Measurements from ENCODE around the gene PNPLA7. TPM values are rescaled to one million over a fixed set of nuclear protein-coding genes. Genes with fewer than 3 reads are reported as not detected.

The PNPLA7 gene
- polyA plus RNA-seq, 1 donor from 2014 or later = 2.7 TPM

DNA sequence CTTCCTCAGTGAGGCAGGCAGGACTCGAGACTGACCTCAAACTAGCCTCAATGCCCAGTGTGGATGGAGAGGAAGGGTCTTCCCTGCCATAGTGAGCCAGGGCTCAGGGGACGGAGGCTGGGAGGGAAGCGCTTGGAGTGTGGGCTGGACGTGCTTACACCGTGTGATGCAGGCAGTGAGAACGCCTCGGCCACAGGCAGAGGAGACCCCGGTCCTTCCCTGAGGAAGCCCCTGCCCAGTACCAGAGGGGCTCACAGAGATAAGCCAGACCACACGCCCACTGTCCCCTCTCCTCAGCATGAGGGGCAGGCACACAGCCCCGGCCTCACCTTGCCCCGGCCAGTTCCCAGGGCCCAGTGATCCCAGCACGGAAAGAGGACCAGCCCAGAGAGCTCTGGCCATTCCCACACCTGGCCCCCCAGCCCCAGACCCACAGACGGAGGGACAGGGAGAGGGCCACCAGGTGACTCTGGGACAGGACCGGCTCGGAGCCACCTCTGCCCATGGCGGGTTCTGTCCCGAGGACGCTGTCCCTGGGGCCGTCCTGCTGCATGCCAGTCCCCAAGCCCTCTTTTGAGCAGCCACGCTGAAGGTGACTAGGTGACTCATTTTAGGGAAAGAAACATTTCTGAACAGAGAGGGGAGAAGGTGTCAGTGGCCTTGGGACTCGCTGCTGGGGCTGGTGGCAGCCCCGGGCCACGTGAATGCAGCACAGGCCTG, 85.0 kb downstream of the PNPLA7 start:
- Mint-ChIP-seq H3K36me3 (no peaks in the 10 kb centered on the region), H3K27ac (peak overlapping the region in 1 of 3 donors; percentile 57), H3K4me1 (peaks cover 0 to 4% (median 2%) of the 10 kb centered on the region in 3 donors), H3K27me3 (no peaks in the 10 kb centered on the region), H3K4me3 (no peak overlapping the region), H3K9me3 (no peaks in the 10 kb centered on the region)

DNA sequence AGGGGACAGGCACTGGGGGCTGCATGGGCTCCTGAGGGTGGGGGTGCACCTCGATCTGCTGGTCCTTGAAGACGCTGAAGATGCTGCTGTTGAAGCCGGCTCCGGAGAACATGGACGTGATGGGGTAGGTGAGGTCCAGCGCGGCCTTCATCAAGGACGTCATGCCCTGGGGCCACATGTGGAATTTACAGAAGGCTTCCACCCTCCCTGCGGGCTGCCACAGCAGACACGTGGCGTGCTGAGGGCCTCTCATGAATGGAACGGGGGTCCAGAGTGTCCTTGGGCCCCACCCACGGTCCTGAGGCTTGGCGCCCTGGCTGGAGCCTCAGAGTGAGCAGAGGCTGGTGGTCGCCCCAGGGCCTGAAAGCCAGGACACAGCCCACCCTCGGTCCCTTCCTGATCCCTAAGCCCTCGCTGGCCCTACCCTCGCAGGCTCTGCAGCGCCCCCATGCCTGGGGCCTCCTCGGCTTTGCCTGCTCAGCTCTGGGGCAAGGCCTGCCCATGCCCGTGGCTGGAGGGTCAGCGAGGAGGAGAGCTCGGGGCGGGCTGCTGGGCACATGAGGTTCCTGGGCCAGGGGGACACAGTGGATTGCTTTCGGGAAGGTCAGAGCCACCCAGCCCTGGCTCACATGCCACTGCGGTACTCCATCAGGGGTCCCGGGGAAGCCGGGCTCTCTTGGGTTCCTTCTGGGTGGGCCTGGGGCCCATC, 85.8 kb downstream of the PNPLA7 start:
- Mint-ChIP-seq H3K9me3 (no peaks in the 10 kb centered on the region), H3K4me1 (peaks cover 0 to 6% (median 2%) of the 10 kb centered on the region in 3 donors), H3K4me3 (no peak overlapping the region), H3K27me3 (no peaks in the 10 kb centered on the region), H3K36me3 (no peaks in the 10 kb centered on the region), H3K27ac (peak overlapping the region in 1 of 3 donors; percentile 78)

DNA sequence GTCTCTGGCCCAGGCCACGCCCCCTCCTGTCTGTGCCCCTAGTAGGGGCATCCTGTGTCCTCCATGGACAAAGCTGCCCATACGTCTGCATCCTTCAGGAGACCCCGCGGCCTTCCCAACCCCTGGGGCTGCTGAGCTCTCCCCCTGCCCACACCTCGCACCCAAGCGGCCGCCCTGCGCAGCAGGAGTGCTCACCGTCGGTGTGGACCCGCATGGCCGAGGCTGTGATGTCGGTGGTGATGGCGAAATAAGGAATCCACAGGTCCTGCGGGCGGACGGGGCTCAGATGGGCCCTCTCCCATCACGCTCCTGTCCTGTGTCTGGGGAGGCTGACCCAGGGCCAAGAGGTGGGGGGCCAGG, 86.3 kb downstream of the PNPLA7 start:
- Mint-ChIP-seq H3K36me3 (no peaks in the 10 kb centered on the region), H3K27ac (peak overlapping the region in 1 of 3 donors; percentile 78), H3K4me3 (peak overlapping the region in 1 of 4 donors; percentile 22), H3K9me3 (no peaks in the 10 kb centered on the region), H3K4me1 (peaks cover 0 to 4% (median 2%) of the 10 kb centered on the region in 3 donors), H3K27me3 (no peaks in the 10 kb centered on the region)

DNA sequence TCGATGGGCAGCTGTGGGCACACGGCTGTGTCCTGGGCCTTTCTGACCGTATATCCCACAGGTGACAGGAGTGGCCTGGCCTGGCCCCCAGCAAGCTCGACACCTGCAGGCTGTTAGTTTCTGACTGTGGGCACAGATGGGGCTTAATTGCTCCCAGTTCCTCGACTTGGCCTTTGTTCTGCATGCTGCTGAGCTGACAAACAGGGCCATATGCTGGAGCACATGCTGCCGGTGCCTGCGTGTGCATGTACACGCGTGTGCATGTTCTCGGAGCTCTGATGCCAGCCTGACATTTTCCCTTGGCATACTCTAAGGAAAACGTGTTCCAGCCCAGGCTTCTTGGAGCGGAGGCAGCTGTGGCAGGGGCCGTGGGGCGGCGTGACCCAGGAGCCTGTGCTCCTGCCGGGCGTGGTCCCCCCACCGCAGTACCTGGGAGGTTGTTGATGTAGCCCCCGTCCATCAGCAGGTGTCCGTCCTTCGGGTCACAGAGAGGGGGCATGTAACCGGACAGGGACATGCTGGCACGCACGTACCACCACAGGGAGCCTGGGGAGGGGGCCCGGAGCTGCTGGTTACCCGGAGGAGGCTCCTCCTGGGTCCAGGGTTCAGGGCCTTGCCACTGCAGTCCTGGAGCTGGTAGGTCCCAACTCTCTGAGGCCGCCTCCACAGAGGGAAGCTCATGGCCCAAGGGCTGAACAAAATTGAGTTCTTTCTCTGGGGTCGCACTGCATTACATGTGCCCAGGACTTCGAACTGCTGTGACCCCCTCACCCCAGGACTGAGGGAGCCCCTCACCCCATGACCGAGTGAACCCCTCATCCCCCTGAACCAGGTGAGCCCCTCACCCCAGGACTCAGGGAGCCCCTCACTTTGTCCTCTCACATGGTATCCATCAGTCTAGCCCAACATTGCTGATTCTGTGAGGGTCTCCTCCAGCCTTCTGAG, 86.9 kb downstream of the PNPLA7 start:
- Mint-ChIP-seq H3K27ac (peak overlapping the region in 2 of 3 donors; percentile 27 to 71), H3K36me3 (no peaks in the 10 kb centered on the region), H3K4me1 (peaks cover 0 to 4% (median 2%) of the 10 kb centered on the region in 3 donors), H3K9me3 (no peaks in the 10 kb centered on the region), H3K4me3 (peak overlapping the region in 2 of 4 donors; percentile 63 to 71), H3K27me3 (no peaks in the 10 kb centered on the region)

DNA sequence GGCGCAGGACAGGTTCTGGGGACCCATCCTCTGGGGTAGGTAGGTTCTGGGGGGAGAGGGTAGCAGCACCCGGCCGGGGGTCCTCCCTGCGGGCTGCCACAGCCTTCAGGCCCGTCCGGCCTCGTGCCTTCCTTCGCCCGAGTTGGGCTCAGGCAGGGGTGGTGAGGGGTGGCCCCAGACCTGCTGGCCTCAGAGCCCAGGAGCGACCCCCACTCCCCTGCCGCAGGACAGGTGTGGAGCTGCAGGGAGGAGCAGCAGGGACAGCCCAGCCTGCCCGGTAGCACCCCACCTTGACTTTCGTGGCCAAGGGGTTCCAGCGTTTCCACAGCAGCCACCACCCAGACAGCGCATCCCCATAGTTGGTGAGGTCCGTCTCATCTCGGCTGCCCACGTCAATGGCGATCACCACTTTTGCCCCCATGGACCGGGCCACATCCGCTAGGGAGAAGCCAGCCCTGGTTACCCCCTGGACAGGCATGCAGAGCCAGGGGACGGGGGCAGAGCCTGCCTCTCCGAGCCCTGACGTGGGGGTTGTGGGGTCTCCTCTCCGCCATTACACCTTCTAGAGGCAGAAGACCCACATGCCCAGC, 87.7 kb downstream of the PNPLA7 start:
- Mint-ChIP-seq H3K4me1 (peaks cover 0 to 4% (median 2%) of the 10 kb centered on the region in 3 donors), H3K27ac (peak overlapping the region; percentile 84 to 96 (median 90)), H3K4me3 (peak overlapping the region in 2 of 4 donors; percentile 76 to 82), H3K27me3 (no peaks in the 10 kb centered on the region), H3K36me3 (no peaks in the 10 kb centered on the region), H3K9me3 (no peaks in the 10 kb centered on the region)

DNA sequence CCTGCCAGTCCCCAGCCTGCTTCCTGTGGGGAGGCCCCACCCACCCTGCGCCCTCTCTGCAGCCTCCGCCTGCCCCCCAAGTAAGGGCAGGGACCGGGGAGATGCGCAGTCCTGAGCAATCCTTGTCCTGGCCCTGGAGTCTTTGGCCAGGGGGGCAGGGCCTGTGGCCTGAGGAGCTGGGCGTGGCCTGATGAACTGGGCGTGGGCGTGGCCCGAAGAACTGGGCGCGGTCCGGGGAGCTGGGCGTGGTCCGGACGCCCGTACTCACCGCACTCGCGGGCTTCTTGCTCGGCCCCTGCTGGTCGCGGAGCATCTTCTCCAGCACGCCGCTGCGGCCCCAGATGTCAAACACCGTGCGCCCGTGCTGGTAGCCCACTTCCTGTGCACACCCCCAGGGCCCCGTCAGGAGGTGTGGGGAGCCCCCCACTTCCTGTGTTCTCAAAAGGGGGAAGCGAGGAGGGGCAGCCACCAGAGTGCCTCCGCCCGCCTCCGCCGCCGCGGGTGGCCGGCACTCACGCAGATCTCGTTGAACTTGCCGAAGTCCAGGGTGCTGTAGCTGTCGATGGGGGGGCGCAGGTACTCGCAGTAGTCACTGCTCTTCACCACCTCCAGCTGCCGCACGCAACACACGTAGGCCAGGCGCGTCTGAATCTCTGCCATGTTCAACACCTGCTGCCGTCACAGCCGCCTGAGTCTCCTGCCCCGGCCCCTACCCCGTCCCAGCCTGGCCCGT, 88.4 kb downstream of the PNPLA7 start:
- Mint-ChIP-seq H3K27ac (peak overlapping the region; percentile 84 to 96 (median 90)), H3K9me3 (no peaks in the 10 kb centered on the region), H3K4me1 (peaks cover 0 to 4% (median 2%) of the 10 kb centered on the region in 3 donors), H3K4me3 (peak overlapping the region; percentile 75 to 87 (median 79)), H3K36me3 (no peaks in the 10 kb centered on the region), H3K27me3 (no peaks in the 10 kb centered on the region)

DNA sequence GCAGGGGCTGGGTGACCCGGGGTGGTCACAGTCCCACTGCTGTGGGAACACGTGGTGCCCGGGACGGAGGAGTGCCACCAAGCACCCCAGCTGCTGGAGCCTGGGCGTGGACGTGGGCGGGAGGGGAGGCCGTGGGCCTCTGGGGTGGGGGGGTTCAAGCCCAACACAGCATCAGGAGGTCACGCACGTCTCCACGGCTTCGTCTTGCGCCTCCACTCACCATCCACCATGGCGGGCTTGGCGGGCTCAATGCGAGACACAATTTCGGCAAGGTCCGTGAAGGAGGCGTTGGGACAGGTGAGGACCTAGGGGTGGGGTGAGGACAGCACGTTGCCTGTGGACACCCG, 88.9 kb downstream of the PNPLA7 start:
- peaks cover 0 to 4% (median 2%) of the 10 kb centered on the region in 3 donors for H3K4me1 Mint-ChIP-seq
- peak overlapping the region in 2 of 4 donors; percentile 41 to 76 for H3K4me3 Mint-ChIP-seq
- no peaks in the 10 kb centered on the region for H3K9me3 Mint-ChIP-seq
- H3K36me3 Mint-ChIP-seq = no peaks in the 10 kb centered on the region
- no peaks in the 10 kb centered on the region for H3K27me3 Mint-ChIP-seq
- H3K27ac Mint-ChIP-seq = peak overlapping the region; percentile 39 to 90 (median 59)

DNA sequence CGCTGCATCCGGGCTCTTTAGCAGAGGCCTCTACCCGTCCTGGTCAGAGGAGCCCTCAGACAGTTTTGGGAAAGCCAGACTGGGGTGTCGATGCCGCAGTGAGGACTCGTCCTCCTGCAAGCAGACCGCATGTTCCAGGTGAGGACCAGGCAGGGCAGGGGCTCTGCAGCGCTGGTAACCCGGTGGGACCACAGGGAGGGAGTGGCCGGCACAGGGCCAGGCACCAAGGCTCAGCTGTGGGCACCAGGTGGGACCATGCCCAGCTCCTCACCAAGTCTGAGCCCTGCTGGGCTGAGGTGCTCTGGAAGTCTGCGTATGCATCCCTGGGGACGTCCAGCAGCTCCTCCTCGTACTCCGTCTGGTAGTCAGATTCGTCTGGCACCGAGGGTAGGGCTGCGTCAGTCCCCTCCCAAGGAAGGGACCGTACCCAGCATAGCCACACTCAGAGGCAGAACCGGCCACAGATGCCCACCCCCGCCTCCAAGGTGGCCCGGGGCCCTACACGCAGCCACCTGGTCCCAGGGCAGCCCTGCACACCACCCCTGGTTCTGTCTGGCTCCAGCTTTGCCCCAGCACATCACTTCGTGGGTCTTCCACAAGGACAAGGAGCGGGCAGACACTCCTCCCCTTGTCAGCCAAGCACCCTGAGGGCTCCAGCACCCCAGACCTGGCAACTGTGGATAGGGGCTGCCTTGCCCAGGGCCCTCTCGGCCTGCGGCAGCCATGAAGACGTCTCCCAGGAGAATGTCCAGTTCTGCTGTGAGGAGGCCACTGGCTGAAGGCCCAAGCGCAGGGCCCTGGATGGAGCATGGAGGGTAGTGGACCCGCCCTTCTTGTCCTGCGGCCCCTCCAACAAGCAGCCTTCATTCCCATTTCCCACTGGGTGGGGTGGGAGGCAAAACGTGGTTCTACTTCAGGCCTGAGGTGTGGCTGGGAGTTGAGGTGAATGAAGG, 89.6 kb downstream of the PNPLA7 start:
- peaks cover 0 to 4% (median 2%) of the 10 kb centered on the region in 3 donors for H3K4me1 Mint-ChIP-seq
- peak overlapping the region; percentile 39 to 85 (median 59) for H3K27ac Mint-ChIP-seq
- H3K36me3 Mint-ChIP-seq = no peaks in the 10 kb centered on the region
- no peaks in the 10 kb centered on the region for H3K27me3 Mint-ChIP-seq
- no peaks in the 10 kb centered on the region for H3K9me3 Mint-ChIP-seq
- peak overlapping the region in 3 of 4 donors; percentile 28 to 41 (median 38) for H3K4me3 Mint-ChIP-seq

DNA sequence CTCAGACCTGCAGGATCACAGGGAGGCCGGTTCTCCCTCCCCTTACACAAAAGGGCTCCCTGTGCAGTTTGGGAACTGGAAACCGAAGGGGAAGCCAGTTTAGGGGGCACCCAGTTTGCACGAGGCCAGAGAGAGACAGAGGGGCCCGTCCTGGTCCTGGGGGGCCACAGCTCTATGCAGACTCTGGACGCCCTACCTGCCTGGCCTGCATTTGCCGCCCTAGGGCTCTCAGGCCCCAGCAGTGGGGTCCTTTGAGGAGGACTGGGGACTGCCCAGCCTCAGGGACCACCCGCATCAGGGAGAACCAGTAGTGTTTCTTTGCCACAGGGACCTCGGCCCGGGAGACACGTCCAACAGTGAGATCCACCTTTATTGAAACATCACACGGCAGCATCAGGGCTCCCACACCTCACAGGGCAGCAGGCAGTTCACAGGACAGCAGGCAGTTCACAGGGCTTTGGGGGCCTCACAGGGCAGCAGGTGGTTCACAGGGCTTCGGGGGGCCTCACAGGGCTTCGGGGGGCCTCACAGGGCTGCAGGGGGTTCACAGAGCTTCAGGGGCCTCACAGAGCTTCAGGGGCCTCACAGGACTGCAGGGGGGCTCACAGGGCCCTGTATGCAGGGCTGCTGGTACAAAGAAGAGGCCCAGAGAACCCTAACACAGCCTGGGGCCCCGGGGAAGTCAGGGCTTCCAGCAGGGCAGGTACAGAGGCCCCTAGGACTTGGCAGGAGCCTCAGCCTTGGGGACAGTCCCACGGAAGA, 90.4 kb downstream of the PNPLA7 start:
- Mint-ChIP-seq H3K27ac (peak overlapping the region in 2 of 3 donors; percentile 59 to 85), H3K4me1 (peaks cover 0 to 4% (median 2%) of the 10 kb centered on the region in 3 donors), H3K36me3 (no peaks in the 10 kb centered on the region), H3K9me3 (no peaks in the 10 kb centered on the region), H3K4me3 (peak overlapping the region; percentile 38 to 87 (median 69)), H3K27me3 (no peaks in the 10 kb centered on the region)

DNA sequence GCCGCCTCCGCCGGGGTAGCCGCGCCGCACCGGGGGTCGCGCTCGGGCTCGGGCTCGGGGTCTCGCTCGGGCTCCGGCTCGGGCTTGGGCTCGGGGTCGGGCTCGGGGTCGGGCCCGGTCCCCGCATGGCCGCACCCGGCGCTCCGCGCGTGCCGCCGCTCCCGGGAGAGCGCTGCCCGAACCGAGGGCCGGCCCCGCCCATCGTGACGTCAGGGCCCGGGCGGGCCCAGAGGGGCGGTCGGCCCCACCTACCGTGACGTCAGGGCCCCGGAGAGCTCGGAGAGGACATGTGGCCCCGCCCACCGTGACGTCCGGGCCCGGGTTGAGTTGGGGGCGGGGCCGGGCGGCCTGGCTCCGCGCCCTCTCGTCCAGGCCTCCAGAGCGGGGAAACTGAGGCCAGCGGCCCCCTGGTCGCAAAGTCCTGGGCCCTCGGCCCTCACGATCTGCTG, 91.0 kb downstream of the PNPLA7 start, which contains the start of gene NSMF:
Gene NSMF (minus strand): TSS at position 183 of the 449 bp plus-strand sequence. CDS start 232 bp downstream, outside the sequence.
- H3K4me3 Mint-ChIP-seq = peak within 1 kb of the TSS; percentile 38 to 87 (median 69)
- no peaks in the 10 kb centered on the region for H3K9me3 Mint-ChIP-seq
- no peaks in the 10 kb centered on the region for H3K27me3 Mint-ChIP-seq
- H3K4me1 Mint-ChIP-seq = peaks cover 0 to 7% (median 2%) of the 10 kb centered on the region in 3 donors
- H3K27ac Mint-ChIP-seq = peak within 1 kb of the TSS in 2 of 3 donors; percentile 59 to 85
- no peaks in the 10 kb centered on the region for H3K36me3 Mint-ChIP-seq

DNA sequence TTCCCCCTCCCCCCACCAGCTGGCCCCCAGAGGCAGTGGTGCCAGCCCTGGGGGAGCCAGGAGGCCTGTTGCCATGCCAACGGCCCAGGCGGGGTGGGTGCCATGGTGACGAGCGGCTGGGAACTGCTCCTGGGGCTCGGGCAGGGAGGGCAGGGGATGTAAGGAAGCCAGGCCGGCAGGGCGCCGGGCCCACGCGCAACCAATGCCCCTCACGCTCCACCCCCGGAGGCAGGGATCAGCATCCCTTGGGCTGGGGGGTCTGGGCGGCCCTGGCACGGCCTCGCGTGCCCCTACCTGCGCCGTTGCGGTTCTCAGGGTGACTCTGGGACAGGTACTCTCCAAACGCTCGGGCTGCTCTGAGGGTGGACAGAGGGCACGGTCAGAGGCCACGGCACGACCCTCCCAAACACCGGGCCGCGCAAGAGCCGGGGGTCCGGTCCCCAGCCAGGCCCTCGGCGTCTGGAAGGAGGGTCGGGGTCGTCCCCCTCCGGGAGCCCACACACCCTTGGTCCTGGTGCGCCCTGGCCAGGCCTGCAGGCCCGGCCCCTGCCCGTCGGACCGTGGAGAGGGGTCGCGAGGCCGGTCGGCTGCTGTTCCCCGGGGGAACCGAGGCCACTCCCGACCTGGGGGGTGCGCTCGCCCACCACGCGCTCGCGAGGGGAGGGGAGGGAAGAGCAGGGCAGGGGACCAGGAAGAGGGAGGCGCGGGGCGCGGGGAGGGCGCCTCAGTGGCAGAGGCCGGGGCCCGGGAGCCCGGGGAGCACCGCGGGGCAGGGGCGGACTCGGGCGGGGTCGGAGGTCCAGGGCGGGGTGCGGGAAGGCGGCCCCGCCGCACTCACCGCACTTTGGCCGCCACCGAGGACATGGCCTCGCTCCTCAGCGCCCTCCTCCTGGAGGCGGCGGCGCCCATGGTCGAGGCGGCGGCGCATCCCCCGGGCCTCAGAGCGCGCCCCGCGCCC, 91.7 kb downstream of the PNPLA7 start:
- no peaks in the 10 kb centered on the region for H3K36me3 Mint-ChIP-seq
- H3K4me1 Mint-ChIP-seq = peaks cover 2 to 7% (median 3%) of the 10 kb centered on the region in 3 donors
- no peaks in the 10 kb centered on the region for H3K9me3 Mint-ChIP-seq
- H3K27me3 Mint-ChIP-seq = no peaks in the 10 kb centered on the region
- no peak overlapping the region for H3K27ac Mint-ChIP-seq
- H3K4me3 Mint-ChIP-seq = peak overlapping the region in 1 of 4 donors; percentile 23

Measured in IgD-negative memory B cell (primary cell).